ENCODE results near the gene TLK1. TPM values are rescaled to one million over a fixed set of nuclear protein-coding genes. Genes with fewer than 3 reads are reported as not detected.

The TLK1 gene
- total and polyA plus RNA-seq, 2 experiments from 2014 or later, result 41.2 to 45.0 TPM

DNA sequence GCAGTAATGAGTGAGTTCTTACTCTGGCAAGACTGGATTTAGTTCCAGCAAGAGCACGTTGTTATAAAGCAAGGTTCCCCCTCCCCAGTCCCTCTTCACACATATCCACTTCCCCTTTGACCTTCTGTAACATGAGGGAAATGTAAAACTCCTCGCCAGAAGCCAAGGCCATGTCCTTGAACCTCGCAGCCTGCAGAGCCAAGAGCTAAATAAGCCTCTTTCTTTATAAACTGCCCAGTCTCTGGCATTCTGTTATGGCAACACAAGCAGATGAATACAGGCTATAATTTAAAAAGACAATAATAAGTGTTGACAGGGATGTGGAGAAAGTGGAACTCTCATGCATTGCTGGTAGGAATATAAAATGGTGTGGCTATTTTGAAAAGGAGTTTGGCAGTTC lies 60.3 kb downstream of the TLK1 start (continued):
- TF ChIP-seq ZNF114 (CRISPR knock-in tag; IDR thresholded peaks at IDR 0.05), result no peak
- TF ChIP-seq STAT1 (IDR thresholded peaks at IDR 0.05; ENCODE audit: unreplicated experiment), result no peak
- TF ChIP-seq, protein P1, sequence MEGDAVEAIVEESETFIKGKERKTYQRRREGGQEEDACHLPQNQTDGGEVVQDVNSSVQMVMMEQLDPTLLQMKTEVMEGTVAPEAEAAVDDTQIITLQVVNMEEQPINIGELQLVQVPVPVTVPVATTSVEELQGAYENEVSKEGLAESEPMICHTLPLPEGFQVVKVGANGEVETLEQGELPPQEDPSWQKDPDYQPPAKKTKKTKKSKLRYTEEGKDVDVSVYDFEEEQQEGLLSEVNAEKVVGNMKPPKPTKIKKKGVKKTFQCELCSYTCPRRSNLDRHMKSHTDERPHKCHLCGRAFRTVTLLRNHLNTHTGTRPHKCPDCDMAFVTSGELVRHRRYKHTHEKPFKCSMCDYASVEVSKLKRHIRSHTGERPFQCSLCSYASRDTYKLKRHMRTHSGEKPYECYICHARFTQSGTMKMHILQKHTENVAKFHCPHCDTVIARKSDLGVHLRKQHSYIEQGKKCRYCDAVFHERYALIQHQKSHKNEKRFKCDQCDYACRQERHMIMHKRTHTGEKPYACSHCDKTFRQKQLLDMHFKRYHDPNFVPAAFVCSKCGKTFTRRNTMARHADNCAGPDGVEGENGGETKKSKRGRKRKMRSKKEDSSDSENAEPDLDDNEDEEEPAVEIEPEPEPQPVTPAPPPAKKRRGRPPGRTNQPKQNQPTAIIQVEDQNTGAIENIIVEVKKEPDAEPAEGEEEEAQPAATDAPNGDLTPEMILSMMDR (conservative IDR thresholded peaks at IDR 0.05; ENCODE audit: low read depth in 2 of 2), result no peak
- no peak for TF ChIP-seq NANOG (IDR thresholded peaks at IDR 0.05; ENCODE audit: borderline replicate concordance)
- no peak for TF ChIP-seq EZH2phosphoT487 (IDR thresholded peaks at IDR 0.05; ENCODE audit: unreplicated experiment)
- TF ChIP-seq, protein P2, sequence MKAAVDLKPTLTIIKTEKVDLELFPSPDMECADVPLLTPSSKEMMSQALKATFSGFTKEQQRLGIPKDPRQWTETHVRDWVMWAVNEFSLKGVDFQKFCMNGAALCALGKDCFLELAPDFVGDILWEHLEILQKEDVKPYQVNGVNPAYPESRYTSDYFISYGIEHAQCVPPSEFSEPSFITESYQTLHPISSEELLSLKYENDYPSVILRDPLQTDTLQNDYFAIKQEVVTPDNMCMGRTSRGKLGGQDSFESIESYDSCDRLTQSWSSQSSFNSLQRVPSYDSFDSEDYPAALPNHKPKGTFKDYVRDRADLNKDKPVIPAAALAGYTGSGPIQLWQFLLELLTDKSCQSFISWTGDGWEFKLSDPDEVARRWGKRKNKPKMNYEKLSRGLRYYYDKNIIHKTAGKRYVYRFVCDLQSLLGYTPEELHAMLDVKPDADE (IDR thresholded peaks at IDR 0.05), result no peak

DNA sequence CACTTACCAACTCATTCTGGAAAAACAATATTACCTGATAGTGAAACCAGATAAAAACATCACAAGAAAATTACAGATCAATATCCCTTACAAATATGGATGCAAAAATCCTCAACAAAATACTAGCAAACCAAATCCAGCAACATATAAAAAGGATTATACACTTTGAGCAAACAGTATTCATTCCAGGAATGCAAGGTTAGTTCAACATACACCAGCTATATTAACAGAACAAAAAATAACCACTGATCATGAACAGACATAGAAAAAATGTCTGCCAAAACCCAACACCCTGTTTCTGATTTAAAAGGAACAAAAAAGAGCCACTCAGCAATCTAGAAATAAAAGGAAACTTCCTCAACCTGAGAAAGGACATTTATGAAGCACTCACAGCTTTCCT lies 62.1 kb downstream of the TLK1 start:
- H3K27me3 ChIP-seq (ENCODE audit: insufficient read depth), result no peaks in the 10 kb centered on the region
- peaks cover 12% of the 10 kb centered on the region for H3K4me1 ChIP-seq (ENCODE audit: insufficient read depth)
- DNase-seq (ENCODE audit: low spot score) (no peak), ATAC-seq (no peak)
- H3K4me3 ChIP-seq, result no peak overlapping the region
- H2AFZ ChIP-seq, result no peak overlapping the region
- Mint-ChIP-seq H3K9me3 (peaks cover 4% of the 10 kb centered on the region; the same call in 2 of the 3 replicates), H3K4me3 (no peak overlapping the region), H3K27ac (no peak overlapping the region), H3K27me3 (ENCODE audit: insufficient read depth, low read depth, poor library complexity) (no peaks in the 10 kb centered on the region), H3K4me1 (peaks cover 21% of the 10 kb centered on the region), H3K36me3 (ENCODE audit: low read depth) (peaks cover 37% of the 10 kb centered on the region)
- H3K79me2 ChIP-seq (replicated peaks; ENCODE audit: insufficient read depth), result peaks cover 99% of the 10 kb centered on the region
- peaks cover 18% of the 10 kb centered on the region for H4K20me1 ChIP-seq (replicated peaks; ENCODE audit: insufficient read depth)
- H3K36me3 ChIP-seq (ENCODE audit: insufficient read depth), result no peaks in the 10 kb centered on the region
- H3F3A ChIP-seq (replicated peaks; ENCODE audit: low read depth), result no peaks in the 10 kb centered on the region
- H3K27ac ChIP-seq (ENCODE audit: low read depth), result 0 out of 2 replicates have a peak overlapping the region, but pooled peaks have one; percentile 16
- H3K9me2 ChIP-seq (ENCODE audit: insufficient read depth), result no peaks in the 10 kb centered on the region
- H3K4me2 ChIP-seq, result no peak overlapping the region
- TF ChIP-seq ZNF331 (CRISPR knock-in tag; IDR thresholded peaks at IDR 0.05; ENCODE audit: low read depth), result no peak
- TF ChIP-seq, protein P2 (IDR thresholded peaks at IDR 0.05), result no peak
- TF ChIP-seq EZH2phosphoT487 (IDR thresholded peaks at IDR 0.05; ENCODE audit: unreplicated experiment), result no peak
- TF ChIP-seq, protein P3, sequence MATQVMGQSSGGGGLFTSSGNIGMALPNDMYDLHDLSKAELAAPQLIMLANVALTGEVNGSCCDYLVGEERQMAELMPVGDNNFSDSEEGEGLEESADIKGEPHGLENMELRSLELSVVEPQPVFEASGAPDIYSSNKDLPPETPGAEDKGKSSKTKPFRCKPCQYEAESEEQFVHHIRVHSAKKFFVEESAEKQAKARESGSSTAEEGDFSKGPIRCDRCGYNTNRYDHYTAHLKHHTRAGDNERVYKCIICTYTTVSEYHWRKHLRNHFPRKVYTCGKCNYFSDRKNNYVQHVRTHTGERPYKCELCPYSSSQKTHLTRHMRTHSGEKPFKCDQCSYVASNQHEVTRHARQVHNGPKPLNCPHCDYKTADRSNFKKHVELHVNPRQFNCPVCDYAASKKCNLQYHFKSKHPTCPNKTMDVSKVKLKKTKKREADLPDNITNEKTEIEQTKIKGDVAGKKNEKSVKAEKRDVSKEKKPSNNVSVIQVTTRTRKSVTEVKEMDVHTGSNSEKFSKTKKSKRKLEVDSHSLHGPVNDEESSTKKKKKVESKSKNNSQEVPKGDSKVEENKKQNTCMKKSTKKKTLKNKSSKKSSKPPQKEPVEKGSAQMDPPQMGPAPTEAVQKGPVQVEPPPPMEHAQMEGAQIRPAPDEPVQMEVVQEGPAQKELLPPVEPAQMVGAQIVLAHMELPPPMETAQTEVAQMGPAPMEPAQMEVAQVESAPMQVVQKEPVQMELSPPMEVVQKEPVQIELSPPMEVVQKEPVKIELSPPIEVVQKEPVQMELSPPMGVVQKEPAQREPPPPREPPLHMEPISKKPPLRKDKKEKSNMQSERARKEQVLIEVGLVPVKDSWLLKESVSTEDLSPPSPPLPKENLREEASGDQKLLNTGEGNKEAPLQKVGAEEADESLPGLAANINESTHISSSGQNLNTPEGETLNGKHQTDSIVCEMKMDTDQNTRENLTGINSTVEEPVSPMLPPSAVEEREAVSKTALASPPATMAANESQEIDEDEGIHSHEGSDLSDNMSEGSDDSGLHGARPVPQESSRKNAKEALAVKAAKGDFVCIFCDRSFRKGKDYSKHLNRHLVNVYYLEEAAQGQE (IDR thresholded peaks at IDR 0.05; ENCODE audit: unreplicated experiment), result no peak
- TF ChIP-seq, protein P4, sequence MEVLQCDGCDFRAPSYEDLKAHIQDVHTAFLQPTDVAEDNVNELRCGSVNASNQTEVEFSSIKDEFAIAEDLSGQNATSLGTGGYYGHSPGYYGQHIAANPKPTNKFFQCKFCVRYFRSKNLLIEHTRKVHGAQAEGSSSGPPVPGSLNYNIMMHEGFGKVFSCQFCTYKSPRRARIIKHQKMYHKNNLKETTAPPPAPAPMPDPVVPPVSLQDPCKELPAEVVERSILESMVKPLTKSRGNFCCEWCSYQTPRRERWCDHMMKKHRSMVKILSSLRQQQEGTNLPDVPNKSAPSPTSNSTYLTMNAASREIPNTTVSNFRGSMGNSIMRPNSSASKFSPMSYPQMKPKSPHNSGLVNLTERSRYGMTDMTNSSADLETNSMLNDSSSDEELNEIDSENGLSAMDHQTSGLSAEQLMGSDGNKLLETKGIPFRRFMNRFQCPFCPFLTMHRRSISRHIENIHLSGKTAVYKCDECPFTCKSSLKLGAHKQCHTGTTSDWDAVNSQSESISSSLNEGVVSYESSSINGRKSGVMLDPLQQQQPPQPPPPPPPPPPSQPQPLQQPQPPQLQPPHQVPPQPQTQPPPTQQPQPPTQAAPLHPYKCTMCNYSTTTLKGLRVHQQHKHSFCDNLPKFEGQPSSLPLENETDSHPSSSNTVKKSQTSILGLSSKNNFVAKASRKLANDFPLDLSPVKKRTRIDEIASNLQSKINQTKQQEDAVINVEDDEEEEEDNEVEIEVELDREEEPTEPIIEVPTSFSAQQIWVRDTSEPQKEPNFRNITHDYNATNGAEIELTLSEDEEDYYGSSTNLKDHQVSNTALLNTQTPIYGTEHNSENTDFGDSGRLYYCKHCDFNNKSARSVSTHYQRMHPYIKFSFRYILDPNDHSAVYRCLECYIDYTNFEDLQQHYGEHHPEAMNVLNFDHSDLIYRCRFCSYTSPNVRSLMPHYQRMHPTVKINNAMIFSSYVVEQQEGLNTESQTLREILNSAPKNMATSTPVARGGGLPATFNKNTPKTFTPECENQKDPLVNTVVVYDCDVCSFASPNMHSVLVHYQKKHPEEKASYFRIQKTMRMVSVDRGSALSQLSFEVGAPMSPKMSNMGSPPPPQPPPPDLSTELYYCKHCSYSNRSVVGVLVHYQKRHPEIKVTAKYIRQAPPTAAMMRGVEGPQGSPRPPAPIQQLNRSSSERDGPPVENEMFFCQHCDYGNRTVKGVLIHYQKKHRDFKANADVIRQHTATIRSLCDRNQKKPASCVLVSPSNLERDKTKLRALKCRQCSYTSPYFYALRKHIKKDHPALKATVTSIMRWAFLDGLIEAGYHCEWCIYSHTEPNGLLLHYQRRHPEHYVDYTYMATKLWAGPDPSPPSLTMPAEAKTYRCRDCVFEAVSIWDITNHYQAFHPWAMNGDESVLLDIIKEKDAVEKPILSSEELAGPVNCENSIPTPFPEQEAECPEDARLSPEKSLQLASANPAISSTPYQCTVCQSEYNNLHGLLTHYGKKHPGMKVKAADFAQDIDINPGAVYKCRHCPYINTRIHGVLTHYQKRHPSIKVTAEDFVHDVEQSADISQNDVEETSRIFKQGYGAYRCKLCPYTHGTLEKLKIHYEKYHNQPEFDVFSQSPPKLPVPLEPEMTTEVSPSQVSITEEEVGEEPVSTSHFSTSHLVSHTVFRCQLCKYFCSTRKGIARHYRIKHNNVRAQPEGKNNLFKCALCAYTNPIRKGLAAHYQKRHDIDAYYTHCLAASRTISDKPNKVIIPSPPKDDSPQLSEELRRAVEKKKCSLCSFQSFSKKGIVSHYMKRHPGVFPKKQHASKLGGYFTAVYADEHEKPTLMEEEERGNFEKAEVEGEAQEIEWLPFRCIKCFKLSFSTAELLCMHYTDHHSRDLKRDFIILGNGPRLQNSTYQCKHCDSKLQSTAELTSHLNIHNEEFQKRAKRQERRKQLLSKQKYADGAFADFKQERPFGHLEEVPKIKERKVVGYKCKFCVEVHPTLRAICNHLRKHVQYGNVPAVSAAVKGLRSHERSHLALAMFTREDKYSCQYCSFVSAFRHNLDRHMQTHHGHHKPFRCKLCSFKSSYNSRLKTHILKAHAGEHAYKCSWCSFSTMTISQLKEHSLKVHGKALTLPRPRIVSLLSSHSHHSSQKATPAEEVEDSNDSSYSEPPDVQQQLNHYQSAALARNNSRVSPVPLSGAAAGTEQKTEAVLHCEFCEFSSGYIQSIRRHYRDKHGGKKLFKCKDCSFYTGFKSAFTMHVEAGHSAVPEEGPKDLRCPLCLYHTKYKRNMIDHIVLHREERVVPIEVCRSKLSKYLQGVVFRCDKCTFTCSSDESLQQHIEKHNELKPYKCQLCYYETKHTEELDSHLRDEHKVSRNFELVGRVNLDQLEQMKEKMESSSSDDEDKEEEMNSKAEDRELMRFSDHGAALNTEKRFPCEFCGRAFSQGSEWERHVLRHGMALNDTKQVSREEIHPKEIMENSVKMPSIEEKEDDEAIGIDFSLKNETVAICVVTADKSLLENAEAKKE (CRISPR knock-in tag; IDR thresholded peaks at IDR 0.05), result no peak
- no peak for TF ChIP-seq NANOG (IDR thresholded peaks at IDR 0.05; ENCODE audit: borderline replicate concordance)
- TF ChIP-seq ZNF114 (CRISPR knock-in tag; IDR thresholded peaks at IDR 0.05), result no peak
- no peak for TF ChIP-seq POLR2AphosphoS5 (IDR thresholded peaks at IDR 0.05; ENCODE audit: low read depth)
- TF ChIP-seq STAT1 (IDR thresholded peaks at IDR 0.05; ENCODE audit: unreplicated experiment), result no peak
- TF ChIP-seq CREB1 (CRISPR knock-in tag; IDR thresholded peaks at IDR 0.05; ENCODE audit: low read depth), result no peak
